NCI-H345 (cell line): ENCODE measurements around the gene ARL14EP.

Experiments used
- DNase-seq: peaks from one replicate; lab custom pipeline; 2025; lab: John Stamatoyannopoulos, UW

Gene ARL14EP

GRCh38 chr11:30322826-30323710 is at the start of gene ARL14EP:
Gene ARL14EP, plus strand, starts transcription at chr11:30323104. Its CDS starts 7,845 bp downstream, at chr11:30330949.
- DNase-seq = peak; percentile 97

- DNase-seq = no peak
These were observed 45.7 kb upstream of the ARL14EP start for GRCh38 chr11:30277176-30277575.

- no peak for DNase-seq
These were observed 43.1 kb upstream of the ARL14EP start for GRCh38 chr11:30279796-30280195.

- DNase-seq = no peak
These were observed 41.2 kb upstream of the ARL14EP start for GRCh38 chr11:30281476-30282288.

- DNase-seq = no peak
These were observed 40.6 kb upstream of the ARL14EP start for GRCh38 chr11:30282289-30282631.

GRCh38 chr11:30284836-30285235 is 38.1 kb upstream of the ARL14EP start:
- DNase-seq = no peak

GRCh38 chr11:30285416-30286121 is 37.3 kb upstream of the ARL14EP start:
- DNase-seq = no peak

GRCh38 chr11:30291331-30291730 is 31.6 kb upstream of the ARL14EP start:
- DNase-seq = no peak

GRCh38 chr11:30292545-30292944 is 30.4 kb upstream of the ARL14EP start:
- no peak for DNase-seq

GRCh38 chr11:30295178-30295885 is 27.6 kb upstream of the ARL14EP start:
- DNase-seq = no peak

- DNase-seq = no peak
These were observed 18.3 kb upstream of the ARL14EP start for GRCh38 chr11:30304620-30305019.

GRCh38 chr11:30310623-30311022 is 12.3 kb upstream of the ARL14EP start:
- no peak for DNase-seq

- DNase-seq = no peak
These were observed 11.7 kb upstream of the ARL14EP start for GRCh38 chr11:30311189-30311588.

GRCh38 chr11:30312243-30312642 is 10.7 kb upstream of the ARL14EP start:
- DNase-seq = no peak

GRCh38 chr11:30313580-30313979 is 9.3 kb upstream of the ARL14EP start:
- no peak for DNase-seq

GRCh38 chr11:30314625-30315024 is 8.3 kb upstream of the ARL14EP start:
- no peak for DNase-seq

GRCh38 chr11:30316237-30316636 is 6.7 kb upstream of the ARL14EP start:
- no peak for DNase-seq

GRCh38 chr11:30317030-30317429 is 5.9 kb upstream of the ARL14EP start:
- no peak for DNase-seq

GRCh38 chr11:30321321-30321720 is 1.6 kb upstream of the ARL14EP start:
- DNase-seq = no peak

GRCh38 chr11:30322191-30322590 is 713 bp upstream of the ARL14EP start:
- no peak for DNase-seq

GRCh38 chr11:30326114-30326778 is 3.3 kb downstream of the ARL14EP start:
- DNase-seq = no peak
